Measurements from ENCODE around the gene CGB2. TPM values are rescaled to one million over a fixed set of nuclear protein-coding genes. Genes with fewer than 3 reads are reported as not detected.
"Not testable (repeated sequence)": the region's sequence is repeated elsewhere in the genome, so short reads cannot be mapped to it uniquely, and the experiment has no call there.

CGB2 gene
- total and polyA plus RNA-seq, 2 of the 13 experiments (the other 11 are each of a cell fraction or from before 2014, with no cell fraction given) = not detected

- TF ChIP-seq ZBED4 (CRISPR knock-in tag; IDR thresholded peaks at IDR 0.05; ENCODE audit: borderline replicate concordance) = peak; percentile 18; the same call in 1 of the 2 replicates
Observed at GRCh38 chr19:49056101-49056901, 24.6 kb downstream of the CGB2 start (continued).

- H3K27ac ChIP-seq (ENCODE audit: extremely low read length, insufficient read depth, low read length); CTCF ChIA-PET (ENCODE audit: low intra/inter-chr PET ratio, low total read pairs); FAIRE-seq; H3K36me3 ChIP-seq (replicated peaks in 1 of 2; ENCODE audit: control insufficient read depth in 1 of 2, insufficient read depth in 2 of 2, low read length in 2 of 2); DNase-seq (ENCODE audit: low spot score); H3K79me2 ChIP-seq (ENCODE audit: insufficient read depth, low read length); H3K9me3 ChIP-seq (ENCODE audit: low read length); in situ Hi-C loops (cut with HindIII; ENCODE audit: extremely low pct_ligation_motif_present, low pct_unique_long_range_greater_than_20kb); intact Hi-C loops (cut with micrococcal nuclease; ENCODE audit: unreplicated experiment); H3K9ac ChIP-seq (ENCODE audit: insufficient read depth, low read depth, low read length); H4K20me1 ChIP-seq (ENCODE audit: insufficient read depth, low read length); BruUV-seq (replicated peaks): not testable (repeated sequence)
- H3K4me3 ChIP-seq (replicated peaks in 1 of 3; ENCODE audit: insufficient read depth in 1 of 3, low read depth in 2 of 3, low read length in 3 of 3) = peak overlapping the region; percentile 54 to 71 (median 63); a peak in 5 of 6 replicates
- ATAC-seq = peak; percentile 44
- H3K4me2 ChIP-seq (ENCODE audit: low read depth, low read length) = peak overlapping the region; percentile 93
- peak overlapping the region; percentile 72 for H2AFZ ChIP-seq (ENCODE audit: low read length)
- 18% methylated on average over 6 of the region's 34 CpGs for WGBS (ENCODE audit: low lambda C conversion rate)
- H3K27me3 ChIP-seq (ENCODE audit: control insufficient read depth in 1 of 2, insufficient read depth in 2 of 2, low read length in 2 of 2) = peaks cover 11 to 48% of the 10 kb centered on the region in 2 experiments; a peak in 4 of 5 replicates
- peaks cover 17% of the 10 kb centered on the region for H3K4me1 ChIP-seq (ENCODE audit: insufficient read depth, low read length)
- POLR2A ChIA-PET = interaction anchor here (1.1 kb wide), 1 partner anchor 8 kb away, joined by 3 read pairs; the partner anchor contains the start of gene NTF4
Observed at GRCh38 chr19:49056902-49057596, 25.4 kb downstream of the CGB2 start.
